ENCODE data around the gene CLIP2. TPM values are rescaled to one million over a fixed set of nuclear protein-coding genes. Genes with fewer than 3 reads are reported as not detected.
"Not testable (repeated sequence)": the region's sequence is repeated elsewhere in the genome, so short reads cannot be mapped to it uniquely, and the experiment has no call there.

The CLIP2 gene
- total RNA-seq = 12.5 TPM
- long read RNA-seq, partial matches to known transcripts = 2 of 4 reads
- long read RNA-seq, other reads (novel, unspliced or antisense) = 2 of 4 reads

GRCh38 chr7:74289018-74289658 is at the start of gene CLIP2:
Gene CLIP2, plus strand, starts transcription at chr7:74289407. Its CDS starts 28,140 bp downstream, at chr7:74317547.
- peak; percentile 92 for DNase-seq (ENCODE audit: low spot score)

- DNase-seq (ENCODE audit: low spot score) = no peak
Measured at GRCh38 chr7:74240482-74240881, 48.7 kb upstream of the CLIP2 start.

GRCh38 chr7:74242122-74242443 is 47.1 kb upstream of the CLIP2 start:
- no peak for DNase-seq (ENCODE audit: low spot score)

GRCh38 chr7:74246497-74246896 is 42.7 kb upstream of the CLIP2 start:
- DNase-seq (ENCODE audit: low spot score) = no peak

- DNase-seq (ENCODE audit: low spot score) = no peak
Measured at GRCh38 chr7:74248156-74248555, 41.1 kb upstream of the CLIP2 start.

- DNase-seq (ENCODE audit: low spot score) = not testable (repeated sequence)
Measured at GRCh38 chr7:74249058-74249457, 40.1 kb upstream of the CLIP2 start.

- no peak for DNase-seq (ENCODE audit: low spot score)
Measured at GRCh38 chr7:74252893-74253292, 36.3 kb upstream of the CLIP2 start.

- DNase-seq (ENCODE audit: low spot score) = no peak
Measured at GRCh38 chr7:74253331-74253730, 35.9 kb upstream of the CLIP2 start.

- no peak for DNase-seq (ENCODE audit: low spot score)
Measured at GRCh38 chr7:74253835-74254128, 35.4 kb upstream of the CLIP2 start.

GRCh38 chr7:74254129-74254857 is 34.9 kb upstream of the CLIP2 start, which contains the start of gene RFC2:
Gene RFC2, minus strand, starts transcription at chr7:74254399. Its CDS starts 16 bp downstream, at chr7:74254383.
- peak; percentile 98 for DNase-seq (ENCODE audit: low spot score)

GRCh38 chr7:74254858-74255379 is 34.3 kb upstream of the CLIP2 start:
- DNase-seq (ENCODE audit: low spot score) = no peak

- not testable (repeated sequence) for DNase-seq (ENCODE audit: low spot score)
Measured at GRCh38 chr7:74255461-74255860, 33.7 kb upstream of the CLIP2 start.

GRCh38 chr7:74256491-74257408 is 32.5 kb upstream of the CLIP2 start:
- no peak for DNase-seq (ENCODE audit: low spot score)

- no peak for DNase-seq (ENCODE audit: low spot score)
Measured at GRCh38 chr7:74258639-74259038, 30.6 kb upstream of the CLIP2 start.

- DNase-seq (ENCODE audit: low spot score) = no peak
Measured at GRCh38 chr7:74262639-74263398, 26.4 kb upstream of the CLIP2 start.

- no peak for DNase-seq (ENCODE audit: low spot score)
Measured at GRCh38 chr7:74263399-74264120, 25.6 kb upstream of the CLIP2 start.

GRCh38 chr7:74266191-74266963 is 22.8 kb upstream of the CLIP2 start:
- DNase-seq (ENCODE audit: low spot score) = no peak

GRCh38 chr7:74267756-74268565 is 21.2 kb upstream of the CLIP2 start:
- DNase-seq (ENCODE audit: low spot score) = no peak
